ENCODE data around the gene MUC2.

MUC2 gene

DNA sequence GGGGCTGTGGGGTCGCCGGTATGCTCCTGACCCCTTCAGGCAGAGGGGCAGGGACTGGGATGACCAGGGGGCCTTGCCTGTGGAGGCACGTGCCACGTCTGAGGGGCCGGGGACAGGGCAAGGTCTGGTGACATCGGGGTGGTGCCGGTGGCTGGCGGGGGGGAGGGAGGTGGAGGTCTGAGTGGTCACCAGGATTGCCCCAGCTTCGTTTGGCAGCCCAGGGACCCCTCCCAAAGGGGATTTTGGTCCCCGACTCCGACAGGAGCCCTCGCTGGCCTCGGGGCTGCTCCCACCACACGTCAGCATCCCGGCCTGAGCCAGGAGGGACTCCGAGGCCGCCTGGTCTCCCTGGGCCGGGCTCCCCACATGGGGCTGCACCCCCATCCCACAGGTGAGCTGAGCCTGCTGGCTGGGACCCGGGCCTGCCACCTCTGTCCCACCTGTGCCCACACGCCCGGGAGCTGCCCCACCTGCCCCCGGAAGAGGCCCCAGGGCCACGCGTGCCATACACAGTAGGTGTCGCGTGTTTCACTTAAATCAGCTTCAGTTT, 37.1 kb upstream of the MUC2 start:
- DNase-seq, result no peak

DNA sequence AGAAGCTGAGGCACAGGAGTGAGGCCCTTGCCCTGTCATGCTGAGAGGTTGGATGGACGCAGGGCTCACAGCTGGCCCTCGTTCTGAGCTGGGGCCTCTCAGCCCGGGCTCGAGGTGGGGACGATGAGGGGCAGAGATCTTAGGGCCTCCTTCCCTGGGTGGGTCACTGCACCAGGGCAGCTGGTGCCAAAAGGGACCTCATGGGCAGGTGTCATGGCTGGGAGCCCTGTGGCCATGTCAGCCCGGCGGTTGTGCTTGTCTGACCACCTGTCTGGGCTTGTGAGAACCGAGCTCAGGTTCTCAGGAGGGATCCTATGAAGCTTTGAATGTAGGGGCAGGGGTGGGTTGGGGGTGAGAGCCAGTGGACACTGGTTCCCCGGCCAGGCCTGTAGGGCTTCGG, 36.3 kb upstream of the MUC2 start:
- no peak for DNase-seq

DNA sequence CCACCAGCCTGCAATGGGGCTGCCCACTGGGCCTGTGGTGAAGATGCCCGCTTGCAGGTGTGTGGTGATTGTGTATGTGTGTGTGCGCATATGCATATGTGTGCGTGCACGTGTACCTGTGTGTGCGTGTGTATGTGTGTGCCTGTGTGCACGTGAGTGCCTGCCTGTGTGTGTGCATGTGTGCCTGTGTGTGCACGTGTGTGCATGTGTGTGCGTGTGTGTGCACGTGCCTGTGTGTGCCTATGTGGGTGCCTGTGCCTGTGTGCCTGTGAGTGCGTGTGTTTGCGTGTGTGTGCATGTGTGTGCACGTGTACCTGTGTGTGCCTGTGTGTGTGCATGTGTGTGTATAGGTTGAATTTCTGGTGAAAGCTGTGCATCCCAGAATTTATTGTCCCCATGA, 35.8 kb upstream of the MUC2 start:
- no peak for DNase-seq

DNA sequence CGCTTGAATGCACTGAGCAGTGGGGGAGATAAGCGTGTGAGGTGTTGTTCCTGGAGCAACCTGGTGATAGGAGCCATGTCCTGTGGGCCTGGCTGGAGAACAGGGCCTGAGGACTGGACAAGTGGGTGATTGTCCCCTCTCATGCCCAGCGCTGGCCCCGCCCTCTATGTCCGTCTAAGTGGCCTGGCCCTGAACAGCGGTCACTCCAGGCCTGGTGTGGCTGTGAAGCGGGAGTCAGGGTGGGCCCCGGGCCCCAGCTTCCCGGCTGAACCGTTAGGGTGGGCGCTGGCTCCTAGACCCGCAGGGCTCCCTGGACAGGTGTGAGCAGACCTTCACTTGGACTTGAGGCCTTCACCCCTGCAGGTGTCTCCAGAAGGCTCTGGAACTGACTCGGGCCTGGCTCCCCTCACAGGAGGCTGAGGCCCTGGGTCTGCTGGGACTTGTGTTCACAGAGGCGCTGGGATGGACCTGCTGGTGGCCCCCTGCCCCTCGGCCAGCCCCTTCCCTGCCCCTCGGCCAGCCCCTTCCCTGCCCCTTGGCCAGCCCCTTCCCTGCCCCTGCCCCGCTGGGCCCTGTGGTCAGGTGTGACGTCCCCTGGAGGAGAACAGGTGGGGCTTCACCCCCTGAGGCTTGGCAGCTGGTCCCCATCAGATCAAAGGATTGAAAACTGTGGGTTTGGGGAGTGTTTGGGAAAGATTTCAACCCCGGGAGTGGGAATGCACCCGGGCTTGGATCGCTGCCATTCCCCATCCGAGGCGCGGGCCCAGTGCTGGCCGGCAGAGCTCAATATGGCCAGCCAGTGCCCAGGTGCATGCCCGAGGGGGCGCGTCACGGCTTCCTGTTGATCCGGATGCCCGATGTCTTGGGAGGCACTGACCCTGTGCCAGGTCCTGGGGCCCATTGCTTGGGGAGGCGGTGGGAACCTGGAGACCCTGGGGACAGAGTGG, 34.9 kb upstream of the MUC2 start:
- DNase-seq, result no peak

DNA sequence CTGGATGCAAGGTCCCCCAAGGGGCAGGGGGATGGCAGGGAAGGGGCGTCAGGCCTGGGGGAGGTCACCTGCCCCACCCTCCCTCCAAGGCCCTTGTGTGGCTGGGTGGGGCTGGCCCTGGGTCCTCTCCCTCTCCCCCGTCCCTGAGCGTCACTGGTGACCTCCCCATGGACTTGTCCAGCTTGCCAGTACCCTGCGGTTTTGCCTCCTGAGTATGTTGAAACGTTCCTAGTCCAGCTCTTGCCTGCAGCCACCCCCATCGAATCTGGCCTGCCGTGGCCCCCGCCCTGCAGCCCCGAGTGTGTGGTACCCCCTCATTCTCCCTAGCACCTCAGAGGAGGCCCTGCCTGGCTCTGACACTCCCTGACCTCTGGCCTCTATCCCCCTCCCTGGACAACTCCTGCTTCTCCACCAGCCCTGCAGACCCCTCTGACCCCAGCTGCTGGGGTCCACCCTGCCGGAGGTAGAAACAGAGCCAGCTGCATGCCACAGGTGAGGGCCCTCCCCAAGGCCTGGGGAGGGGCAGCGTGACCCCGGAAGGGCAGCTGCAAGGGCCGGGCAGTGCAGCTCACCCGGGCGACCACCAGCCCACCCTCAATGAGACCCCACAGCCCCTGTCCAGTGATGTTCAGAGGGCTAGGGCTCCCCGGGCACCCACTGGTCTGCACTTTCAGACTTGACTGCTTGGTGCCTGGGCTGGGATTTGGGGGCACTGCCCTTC, 34.1 kb upstream of the MUC2 start:
- DNase-seq, result no peak

DNA sequence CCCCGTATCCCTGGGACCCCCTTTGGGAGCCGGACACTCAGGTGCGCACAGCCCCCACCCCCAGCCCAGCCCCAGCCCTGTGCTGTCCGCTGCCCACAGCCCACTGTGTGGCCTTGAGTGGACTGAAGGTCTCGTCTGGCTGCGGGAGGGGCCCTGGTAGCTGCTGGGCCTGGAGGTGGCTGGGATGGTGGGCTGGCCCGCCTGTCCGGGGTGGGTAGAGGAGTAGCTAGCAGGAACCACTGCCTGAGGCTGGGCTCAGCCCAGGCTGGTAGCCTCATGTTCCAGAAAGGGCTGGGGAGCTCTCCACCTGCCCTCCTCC, 33.6 kb upstream of the MUC2 start:
- no peak for DNase-seq

DNA sequence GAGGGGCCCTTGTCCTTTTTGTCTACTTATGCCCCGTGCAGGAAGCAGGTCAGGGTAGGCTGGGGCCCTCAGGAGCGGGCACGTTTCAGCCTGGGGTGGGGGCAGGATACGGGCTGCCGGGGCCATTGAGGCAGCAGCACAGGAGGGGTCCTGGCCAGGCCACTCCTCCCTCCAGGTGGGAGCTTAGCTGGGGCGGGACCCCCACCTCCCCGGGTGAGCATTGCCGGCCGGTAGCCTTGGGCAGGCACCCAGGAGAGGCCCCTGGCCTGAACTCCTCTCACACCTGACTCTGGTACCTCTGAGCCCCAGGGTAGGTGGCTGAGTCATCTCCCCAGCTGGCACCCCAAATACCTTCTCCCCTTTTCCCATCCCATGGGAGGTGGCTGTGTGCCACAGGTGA, 33.2 kb upstream of the MUC2 start:
- DNase-seq, result no peak

DNA sequence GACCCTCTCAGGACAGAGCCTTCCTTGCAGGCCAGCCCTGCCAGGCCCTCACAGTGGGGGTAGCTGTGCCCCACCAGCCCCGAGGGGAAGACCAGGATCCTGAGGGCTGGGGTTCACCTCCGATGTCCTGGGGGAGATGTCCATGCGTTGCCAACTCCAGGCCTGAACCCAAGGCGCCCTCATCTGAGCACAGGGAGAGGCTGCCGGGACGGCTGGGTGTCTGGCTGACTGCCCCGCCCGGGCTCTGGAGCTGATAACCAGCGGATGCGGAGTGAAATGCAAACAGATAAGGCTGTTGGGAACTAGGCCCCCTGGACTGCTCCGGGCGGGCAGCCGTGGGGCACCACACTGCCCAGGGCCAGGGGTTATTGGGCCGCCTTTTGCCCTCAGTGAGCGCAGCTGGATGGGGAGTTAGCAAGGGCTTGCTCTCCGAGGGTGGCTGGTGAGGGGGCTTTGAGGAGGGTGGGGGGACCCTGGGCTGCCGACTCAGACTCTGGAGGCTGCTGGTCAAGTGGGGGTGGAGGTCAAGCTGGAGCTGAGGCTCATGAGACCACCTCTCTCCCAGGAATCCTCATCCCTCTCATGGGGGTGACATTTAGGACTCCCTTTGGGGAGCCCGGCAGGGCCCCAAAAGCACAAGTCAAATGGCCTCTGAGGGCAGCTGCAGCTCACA, 32.6 kb upstream of the MUC2 start:
- no peak for DNase-seq

DNA sequence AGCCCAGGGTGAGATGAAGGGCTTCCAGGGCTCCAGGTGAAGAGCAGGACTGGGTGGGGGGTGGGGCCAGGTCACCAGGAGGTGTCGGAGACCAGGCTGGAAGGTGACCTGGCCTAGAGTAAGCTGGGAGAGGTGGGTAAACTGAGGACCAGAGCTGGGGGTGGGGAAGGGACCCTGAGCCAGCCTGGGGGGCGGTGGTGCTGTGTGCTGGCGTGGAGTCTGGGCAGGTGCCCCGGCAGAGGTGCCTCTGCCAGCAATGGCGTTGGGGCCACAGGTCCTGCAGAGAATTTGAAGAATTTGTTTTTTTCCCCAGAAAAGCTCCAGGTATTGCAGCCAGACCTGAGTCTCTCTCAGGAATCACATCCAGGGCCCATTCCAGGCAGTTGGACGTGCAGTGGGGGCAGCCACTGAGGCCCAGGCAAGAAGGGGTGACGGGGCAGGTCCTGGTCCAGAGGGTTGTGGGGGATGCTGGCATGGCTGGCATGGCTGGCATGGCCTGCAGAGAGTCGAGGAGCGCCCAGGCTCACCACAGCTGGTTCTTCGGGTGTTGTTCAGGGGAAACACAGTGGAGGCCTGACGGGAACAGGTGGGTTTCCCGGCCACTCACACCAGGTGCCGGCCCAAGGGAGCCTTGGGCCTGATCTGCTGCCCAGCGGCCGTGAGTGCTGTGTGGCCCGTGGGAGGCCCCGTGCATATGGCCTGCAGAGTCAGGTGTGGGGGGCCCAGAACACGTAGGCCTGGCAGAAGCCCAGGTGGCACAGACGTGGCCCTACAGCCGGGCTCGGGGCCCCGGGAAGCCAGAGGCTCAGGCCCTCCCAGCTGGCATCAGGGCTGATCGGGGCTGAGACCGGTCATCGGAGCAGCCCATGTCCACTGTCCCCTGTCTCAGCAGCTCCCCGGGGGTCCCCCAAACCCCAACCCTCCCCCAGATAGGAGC, 31.8 kb upstream of the MUC2 start:
- DNase-seq, result no peak

DNA sequence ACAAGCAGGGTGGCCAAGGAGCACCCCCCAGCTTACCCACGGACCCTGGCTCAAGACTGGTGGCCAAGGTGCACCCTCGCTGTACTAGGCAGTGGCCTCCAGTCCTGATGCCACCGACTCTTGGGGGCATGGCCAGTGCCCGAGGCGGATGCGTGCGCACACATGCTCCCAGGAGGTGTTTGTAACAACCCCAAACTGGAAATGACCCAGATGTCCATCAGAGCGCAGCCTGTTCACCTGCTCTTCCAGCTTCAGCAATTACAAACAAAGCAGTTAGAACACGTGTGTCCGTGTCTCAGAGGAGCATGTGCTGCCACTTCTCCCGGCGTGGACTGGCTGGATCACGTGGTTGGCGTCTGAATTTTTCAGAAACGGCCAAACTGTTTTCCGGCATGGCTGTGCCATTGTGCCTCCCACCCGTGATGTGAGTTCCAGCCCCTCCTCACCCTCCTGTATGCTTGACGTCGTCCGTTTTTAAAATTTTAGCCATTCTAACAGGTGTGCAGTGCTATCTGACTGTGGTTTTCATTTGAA, 31.0 kb upstream of the MUC2 start:
- no peak for DNase-seq

DNA sequence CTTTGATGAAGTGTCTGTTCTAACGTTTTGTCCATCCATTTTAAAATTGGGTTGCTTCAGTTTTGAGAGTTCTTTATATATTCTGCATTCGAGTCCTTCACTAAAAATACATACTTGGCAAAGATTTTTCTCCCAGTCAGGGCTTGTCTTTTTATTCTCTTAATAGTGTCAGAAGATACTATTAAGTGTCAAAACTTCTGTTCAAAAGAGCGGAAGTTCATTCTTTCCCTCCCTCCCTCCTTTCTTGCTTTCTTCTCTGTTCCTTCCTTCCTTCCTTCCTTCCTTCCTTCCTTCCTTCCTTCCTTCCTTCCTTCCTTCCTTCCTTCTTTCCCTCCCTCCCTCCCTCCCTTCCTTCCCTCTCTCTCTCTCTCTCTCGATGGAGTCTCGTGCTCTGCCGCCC, 30.5 kb upstream of the MUC2 start:
- no peak for DNase-seq

DNA sequence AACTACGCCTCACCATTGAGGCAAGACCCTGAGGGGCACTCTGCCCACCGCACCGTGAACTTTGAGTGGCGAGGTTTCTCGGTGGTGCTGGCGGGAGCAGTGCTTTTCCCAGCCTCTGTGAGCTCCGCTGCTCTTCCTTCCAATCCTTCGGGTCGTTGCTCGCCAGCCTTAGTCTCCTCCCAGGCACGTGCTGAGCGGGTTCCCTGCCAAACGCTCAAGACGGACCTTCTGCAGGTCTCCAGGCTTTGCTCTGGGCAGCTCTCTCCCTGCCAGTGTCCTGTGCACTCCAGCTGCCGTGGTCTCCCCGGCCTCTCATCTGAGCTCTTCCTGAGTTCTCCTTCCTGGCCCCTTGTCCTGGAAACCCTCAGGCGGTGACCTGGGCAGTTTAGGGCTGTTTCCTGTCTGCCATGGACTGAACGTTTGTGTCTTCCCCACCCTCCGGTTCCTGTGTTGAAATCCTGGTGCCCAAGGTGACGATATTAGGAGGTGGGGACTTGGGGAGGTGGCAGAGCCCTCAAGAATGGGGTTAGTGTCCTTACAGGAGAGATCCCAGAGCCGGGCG, 27.0 kb upstream of the MUC2 start:
- DNase-seq, result no peak

DNA sequence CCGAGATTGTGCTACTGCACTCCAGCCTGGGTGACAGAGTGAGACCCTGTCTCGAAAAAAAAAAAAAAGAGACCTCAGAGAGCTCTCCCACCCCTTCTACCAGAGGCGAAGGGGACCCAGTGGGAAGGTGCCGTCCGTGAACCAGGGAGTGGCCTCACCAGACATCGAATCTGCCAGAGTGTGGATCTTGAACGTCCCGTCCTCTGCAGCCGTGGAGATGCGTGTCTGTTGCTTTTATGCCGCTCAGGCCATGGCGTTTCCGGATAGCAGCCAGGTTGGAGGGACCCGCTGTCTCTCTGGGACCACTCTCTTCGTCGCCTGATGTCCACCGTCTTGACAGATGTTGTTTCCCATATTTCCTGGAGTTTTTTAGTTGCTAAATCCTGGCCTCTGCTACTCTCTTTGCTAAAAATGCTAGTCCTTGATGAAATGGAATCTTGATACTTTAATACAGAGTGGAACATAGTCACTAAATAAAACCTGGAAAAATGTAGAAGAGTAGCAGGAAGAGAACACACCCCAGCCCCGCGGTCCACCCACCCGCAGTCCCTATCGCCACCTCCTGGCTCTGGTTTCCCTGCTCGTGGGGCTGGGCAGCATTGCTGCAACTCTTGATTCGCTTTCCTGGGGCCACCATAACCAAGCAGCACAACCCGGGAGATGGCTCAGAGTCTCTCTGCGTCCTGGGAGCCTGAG, 26.2 kb upstream of the MUC2 start:
- DNase-seq, result no peak

DNA sequence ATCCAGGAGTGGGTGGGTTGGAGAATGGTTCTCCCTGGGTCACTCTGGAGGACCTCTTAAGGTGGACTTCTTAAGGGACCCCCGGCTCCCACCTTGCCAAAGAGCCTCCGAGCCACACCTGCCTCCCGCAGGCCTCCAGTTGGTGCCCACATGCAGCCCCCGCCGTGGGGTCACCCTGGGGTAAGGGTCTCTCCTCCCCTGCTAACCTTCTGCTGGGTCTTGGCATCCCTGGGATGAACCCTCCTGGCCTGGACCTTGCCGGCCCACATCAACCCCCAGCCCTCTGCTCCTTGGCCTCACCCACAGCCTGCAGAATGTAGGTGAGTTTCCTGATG, 25.6 kb upstream of the MUC2 start:
- no peak for DNase-seq

DNA sequence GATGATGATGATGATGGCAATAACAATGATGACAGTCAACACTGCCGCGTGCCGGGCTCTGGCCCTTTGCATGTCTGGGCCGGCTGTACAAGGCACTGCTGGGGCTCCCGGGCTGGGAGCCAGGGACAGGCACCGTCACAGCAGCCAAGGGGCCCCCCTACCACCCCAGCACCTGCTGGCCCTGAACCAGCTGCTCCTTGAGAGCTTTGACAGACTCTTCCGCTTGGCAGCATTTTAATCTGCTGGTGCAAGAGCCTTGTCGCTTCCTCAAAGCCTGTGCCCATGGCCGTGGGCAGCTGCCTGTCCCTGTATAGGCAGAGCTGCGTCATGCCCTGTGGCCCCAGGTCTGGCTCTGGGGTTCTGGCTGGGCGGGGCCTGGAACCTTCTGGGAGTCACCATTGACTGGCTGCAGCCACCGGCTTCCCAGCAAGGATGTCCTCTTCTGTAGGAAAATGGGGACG, 25.2 kb upstream of the MUC2 start:
- DNase-seq, result no peak

DNA sequence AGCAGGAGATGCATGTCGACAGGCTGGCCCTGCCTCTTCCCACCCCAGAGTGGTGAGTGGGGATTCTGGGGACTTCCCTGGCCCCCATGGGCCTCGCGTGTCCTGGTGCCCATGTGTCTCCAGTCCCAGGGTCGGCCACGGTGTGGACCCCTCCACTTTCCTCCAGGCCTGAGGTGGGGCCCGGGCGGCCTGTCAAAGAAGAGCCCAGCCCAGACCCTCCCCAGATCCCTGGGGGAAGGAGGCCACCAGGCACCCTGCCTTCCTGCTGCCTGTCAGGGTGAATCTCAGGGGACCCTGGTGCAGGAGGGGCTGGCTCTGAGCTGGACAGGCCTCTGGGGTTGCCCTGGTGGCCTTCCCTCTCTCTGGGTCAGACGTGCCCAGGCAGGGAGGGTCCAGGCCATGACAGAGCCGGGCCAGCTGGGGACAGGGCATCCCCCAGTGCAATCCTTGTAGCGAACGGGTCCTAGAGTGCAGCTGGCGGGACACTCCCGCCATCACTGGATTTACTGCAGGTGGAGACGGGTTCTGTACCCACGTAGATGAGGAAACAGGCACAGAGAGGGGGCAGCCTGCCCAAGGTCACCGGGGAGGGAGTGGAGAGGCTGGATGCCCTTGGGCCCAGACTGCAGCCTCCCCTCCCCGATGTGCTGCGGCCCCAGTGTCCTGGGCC, 24.6 kb upstream of the MUC2 start:
- DNase-seq, result no peak

DNA sequence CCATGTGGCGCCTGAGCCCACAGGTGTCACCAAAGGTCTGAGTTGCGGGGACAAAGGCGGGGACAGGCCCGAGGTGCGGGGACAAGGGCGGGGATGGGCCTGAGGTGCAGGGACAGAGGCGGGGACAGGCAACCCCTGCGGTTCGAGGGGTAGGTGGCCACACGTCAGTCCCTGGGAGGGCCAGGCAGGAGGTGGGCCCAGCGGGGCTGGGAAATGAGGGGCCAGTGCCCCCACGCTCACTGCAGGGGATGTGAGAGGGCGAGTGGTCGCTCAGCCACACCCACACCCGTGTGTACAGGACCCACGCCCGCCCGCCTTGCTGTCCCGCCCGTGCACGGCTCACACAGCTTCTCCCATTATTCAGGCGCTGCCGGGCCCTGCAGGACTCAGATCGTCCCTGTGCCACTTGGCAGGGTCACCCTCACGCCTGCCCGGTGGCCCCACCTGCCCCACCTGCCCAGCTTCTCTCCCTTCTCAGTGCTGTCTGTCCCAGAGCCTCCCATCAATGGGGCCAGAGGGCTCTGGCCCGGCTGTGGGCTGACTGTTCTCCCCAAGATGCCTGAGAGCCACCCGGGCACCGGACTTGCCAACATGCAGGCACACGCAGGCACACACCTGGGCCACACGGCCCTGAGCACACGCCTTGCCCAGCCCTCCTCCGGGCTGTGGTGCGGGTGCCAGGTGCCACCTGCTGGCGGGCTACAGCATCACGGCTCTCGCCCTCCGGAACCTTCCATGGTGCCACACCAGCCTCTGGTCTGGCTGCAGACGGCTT, 23.9 kb upstream of the MUC2 start:
- DNase-seq, result peak; percentile 83

DNA sequence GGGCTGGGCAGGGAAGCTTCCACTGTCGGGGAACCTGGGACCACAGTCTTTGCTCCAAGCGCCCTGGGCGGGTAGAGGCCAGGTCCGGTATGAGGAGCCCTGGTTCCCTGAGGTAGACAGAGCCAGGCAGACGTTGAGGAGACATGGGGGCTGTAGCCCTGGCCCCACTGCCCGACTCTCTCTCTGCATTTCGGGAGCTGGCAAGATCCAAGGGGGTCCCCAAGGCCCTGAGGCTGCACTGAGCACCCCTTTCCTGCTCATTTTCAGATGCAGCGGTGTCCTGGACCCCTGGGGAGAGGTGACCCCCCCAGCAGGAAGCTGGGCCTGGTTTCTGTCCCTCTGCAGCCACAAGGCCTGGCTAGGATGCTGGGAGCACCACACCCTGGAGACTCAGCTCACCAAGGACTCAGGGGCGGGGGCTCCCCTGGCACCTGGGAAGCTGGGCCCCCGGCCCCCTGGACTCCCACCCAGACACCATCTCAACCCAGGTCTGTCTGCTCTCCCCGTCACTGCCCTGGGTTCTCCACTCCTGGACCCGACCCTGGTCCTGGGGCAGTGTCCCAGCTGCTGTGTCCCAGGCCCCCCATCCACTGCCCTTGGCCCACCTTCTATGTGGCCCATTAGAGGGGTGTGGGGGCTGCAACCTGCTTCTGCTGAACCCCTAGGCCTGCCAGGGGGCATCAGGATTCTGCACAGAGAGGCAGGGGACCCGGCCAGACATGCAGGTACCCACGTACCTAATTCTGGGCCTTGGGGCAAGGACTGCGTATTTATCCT, 23.1 kb upstream of the MUC2 start:
- DNase-seq, result no peak

Data from stimulated activated CD8-positive, alpha-beta memory T cell treated with anti-CD3 and anti-CD28 coated beads, Interleukin-4, amount 100 ng/mL, for 48 hours (primary cell).